K562 (cell line): ENCODE data around the gene ZCCHC24. TPM values are rescaled to one million over a fixed set of nuclear protein-coding genes. Genes with fewer than 3 reads are reported as not detected.

ENCODE experiments used
- ATAC-seq: fragments of 200-7000 bp; cut with Tn5 transposase; 3 replicates; pipeline ENCODE4 v1.9.1; 2020; ENCODE audit warnings: moderate library complexity
- BruUV-seq: library from RNA; stranded (reverse); fragments of 400-500 nt; replicated peaks from 2 replicates; lab custom pipeline; 2021; lab: Mats Ljungman, UMichigan
- CTCF ChIA-PET: fragments of 300-600 bp; formaldehyde crosslinking; extraction: SDS; loops from one replicate; lab custom pipeline; 2021; ENCODE audit warnings: low intra/inter-chr PET ratio; lab: Yijun Ruan, JAX
- POLR2A ChIA-PET: fragments of 300-600, 350-650 bp; sonication (Branson Sonifier 250); formaldehyde crosslinking; extraction: SDS; loops from one replicate; lab custom pipeline; 2021; ENCODE audit warnings: antibody characterized with exemption, inconsistent platforms; lab: Yijun Ruan, JAX
- DNase-seq, 4 experiments: peaks; one replicate each; pipeline versions ENCODE4 v3.0.0 to v3.0.0-alpha.2; 2011 to 2018; ENCODE audit warnings: low spot score in 3 of 4, mixed read lengths in 3 of 4; ENCODE audit errors: extremely low read depth in 1 of 4
- FAIRE-seq: peaks from 2 replicates; lab custom pipeline; 2011; peaks lifted over from hg19 to GRCh38; lab: Jason Lieb, UNC
- H2AFZ ChIP-seq: 2 replicates; pipeline ENCODE4 v1.6.0; 2011; ENCODE audit warnings: low read depth, low read length, control low read depth, inconsistent platforms
- H3K27ac ChIP-seq: fragments of 200-600 bp; 3 replicates; pipeline ENCODE4 v1.8.0; 2011; ENCODE audit warnings: low read depth, mild to moderate bottlenecking, control low read depth, inconsistent platforms, low read length, moderate library complexity, mixed read lengths; ENCODE audit errors: extremely low read depth
- H3K27me3 ChIP-seq, 2 experiments: fragments of 300-600 bp in 1 of 2; 2 replicates in 1 of 2; 3 replicates in 1 of 2; pipeline versions ENCODE4 v1.6.0 to v1.8.0; 2011; ENCODE audit warnings: inconsistent platforms in 2 of 2, low read length in 2 of 2, mild to moderate bottlenecking in 1 of 2, mixed read lengths in 1 of 2, moderate library complexity in 1 of 2; ENCODE audit not compliant: control insufficient read depth in 2 of 2, insufficient read depth in 2 of 2
- H3K36me3 ChIP-seq: fragments of 300-600 bp; 3 replicates; pipeline ENCODE4 v1.8.0; 2011; ENCODE audit warnings: mild to moderate bottlenecking, low read length, inconsistent platforms; ENCODE audit not compliant: control insufficient read depth, insufficient read depth
- H3K4me1 ChIP-seq, 2 experiments: fragments of 200-600 bp in 1 of 2; replicated peaks in 1 of 2; 2 replicates in 1 of 2; 3 replicates in 1 of 2; pipeline versions ENCODE4 v1.5.1 to v1.8.0; 2011; ENCODE audit warnings: inconsistent platforms in 2 of 2, low read length in 2 of 2, mild to moderate bottlenecking in 1 of 2, mixed read lengths in 1 of 2, moderate library complexity in 1 of 2; ENCODE audit not compliant: control insufficient read depth in 2 of 2, insufficient read depth in 2 of 2
- H3K4me2 ChIP-seq: 2 replicates; pipeline ENCODE4 v1.6.1; 2011; ENCODE audit warnings: low read length, control low read depth, inconsistent platforms, mixed read lengths; ENCODE audit not compliant: insufficient read depth
- H3K4me3 ChIP-seq: fragments of 200-600 bp; sonication (generic), shearing (Covaris generic); 2 replicates; pipeline ENCODE4 v1.5.1; 2016; ENCODE audit warnings: control low read depth, inconsistent platforms
- H3K79me2 ChIP-seq: fragments of 200-600 bp; 3 replicates; pipeline ENCODE4 v1.8.0; 2011; ENCODE audit warnings: low read length, inconsistent platforms; ENCODE audit not compliant: control insufficient read depth, insufficient read depth
- H3K9ac ChIP-seq, 2 experiments: 2 replicates each; pipeline versions ENCODE4 v1.6.0 to v1.6.1; 2011; ENCODE audit warnings: low read depth in 2 of 2, low read length in 2 of 2, control low read depth in 1 of 2, inconsistent platforms in 1 of 2, mild to moderate bottlenecking in 1 of 2, mixed read lengths in 1 of 2; ENCODE audit not compliant: insufficient read depth in 1 of 2
- H3K9me1 ChIP-seq: one replicate; pipeline ENCODE4 v1.6.0; 2011; ENCODE audit warnings: inconsistent platforms, mild to moderate bottlenecking, low read length, moderate library complexity; ENCODE audit not compliant: control insufficient read depth, insufficient read depth
- H3K9me3 ChIP-seq: replicated peaks from 2 replicates; pipeline ENCODE4 v1.5.1; 2011; ENCODE audit warnings: low read depth, low read length, inconsistent platforms; ENCODE audit not compliant: control insufficient read depth, insufficient read depth
- H4K20me1 ChIP-seq: replicated peaks from 2 replicates; pipeline ENCODE4 v1.6.1; 2011; ENCODE audit warnings: low read length, inconsistent platforms, mixed read lengths; ENCODE audit not compliant: control insufficient read depth, insufficient read depth
- FOXA3 ChIP-seq, 2 experiments: fragments of 450-650 bp in 1 of 2; sonication (generic) in 1 of 2; formaldehyde crosslinking; IDR thresholded peaks in 1 of 2; conservative IDR thresholded peaks in 1 of 2; 2 replicates each; pipeline versions ENCODE4 v1.4.0 to v1.8.0; 2020 to 2022; ENCODE audit warnings: mild to moderate bottlenecking in 2 of 2, missing genetic modification reagents in 1 of 2
- SMARCA5 ChIP-seq: fragments of 450-650 bp; IDR thresholded peaks from 2 replicates; pipeline ENCODE4 v1.6.1; 2016
- TGIF2 ChIP-seq: sonication (generic); formaldehyde crosslinking; IDR thresholded peaks from 2 replicates; pipeline ENCODE4 v1.8.1; 2022; ENCODE audit warnings: mild to moderate bottlenecking, missing genetic modification reagents, moderate library complexity
- WGBS: fragments of 100-300 bp; shearing (Covaris generic); methylation state at CpG from one replicate; pipeline ENCODE4 v1.1.6; 2016; ENCODE audit warnings: low coverage, mixed read lengths; ENCODE audit not compliant: insufficient coverage; ENCODE audit errors: missing lambda C conversion rate; 5-methylcytosine and 5-hydroxymethylcytosine counted together
- in situ Hi-C: fragments of 300-500 bp; cut with MboI; formaldehyde crosslinking; loops from 4 replicates; pipeline ENCODE4 v1.15.0; 2018; ENCODE audit warnings: inconsistent platforms, mixed read lengths
- intact Hi-C: fragments of 100-400 bp; cut with micrococcal nuclease; formaldehyde crosslinking; loops from 2 replicates; pipeline ENCODE4 v1.14.2; 2022
- polyA plus RNA-seq, 8 experiments: library from polyadenylated mRNA; depleted of rRNA in 4 of 8; stranded (reverse) in 5 of 8; unstranded in 3 of 8; fragments of >200 nt; fragmentation: Nextera tagmentation in 2 of 8; fragmentation: Illumina TruSeq in 1 of 8; extraction: Ambion mirVana in 2 of 8; extraction: Trizol in 1 of 8; gene quantifications; 2 replicates each; pipeline versions ENCODE4 v1.2.1 to v1.2.3, GENCODE V29; 2011 to 2014; ENCODE audit warnings: inconsistent platforms in 1 of 8, missing spikeins in 1 of 8
- total RNA-seq, 7 experiments: library from RNA; depleted of rRNA in 6 of 7; stranded (reverse); fragments of >200 nt in 6 of 7; fragmentation: Illumina TruSeq in 2 of 7; extraction: Trizol in 2 of 7; gene quantifications; 2 replicates each; pipeline versions ENCODE4 v1.2.1 to v1.2.3, GENCODE V29; 2011 to 2021; ENCODE audit warnings: low replicate concordance in 1 of 7

Gene ZCCHC24
- total and polyA plus RNA-seq, 9 of the 15 experiments (the other 6 are each of a cell fraction or from before 2014, with no cell fraction given): 0.84 to 11.0 (median 4.6) TPM

DNA sequence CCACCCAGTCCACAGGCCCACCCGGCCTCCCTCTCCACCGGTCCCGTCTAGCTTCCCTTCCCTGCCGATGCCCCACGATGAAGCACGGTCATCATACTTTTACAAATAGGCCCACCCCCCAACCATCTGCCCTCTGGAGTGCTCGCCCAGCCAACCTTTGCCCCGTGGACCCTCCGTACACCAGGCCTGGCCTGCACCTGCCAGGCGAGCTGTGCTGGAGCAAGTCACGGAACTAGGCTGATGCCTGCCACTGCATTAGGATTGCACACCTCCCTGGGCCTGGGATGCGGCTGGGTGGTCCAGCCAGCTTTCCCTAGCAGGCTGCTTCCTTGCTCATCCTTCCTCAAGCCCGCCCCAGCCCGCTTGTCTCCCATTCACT, 53.4 kb downstream of the ZCCHC24 start:
- no peaks in the 10 kb centered on the region for H3K27me3 ChIP-seq
- ATAC-seq: no peak
- CTCF ChIA-PET: interaction anchor here (2.0 kb wide), 1 partner anchor 76 kb away, joined by 5 read pairs; no protein-coding TSS in a partner anchor
- H3K9me1 ChIP-seq: peaks cover 10% of the 10 kb centered on the region
- no peaks in the 10 kb centered on the region for H3K9me3 ChIP-seq
- no peak for DNase-seq
- POLR2A ChIA-PET: interaction anchor here (0.7 to 2.6 kb wide), 5 partner anchors 8 to 77 kb away, joined by 4 to 11 read pairs (median 6); no protein-coding TSS in a partner anchor
- H3K4me2 ChIP-seq: peak overlapping the region; percentile 77
- 59% methylated on average over 14 of the region's 14 CpGs for WGBS
- H3K9ac ChIP-seq: peak overlapping the region; percentile 66 to 75; a peak in 2 of 4 replicates
- no TSS peak for BruUV-seq
- H3K4me3 ChIP-seq: no peak overlapping the region
- H3K27ac ChIP-seq: peak overlapping the region; percentile 83
- H2AFZ ChIP-seq: peak overlapping the region; percentile 90
- H3K79me2 ChIP-seq: no peaks in the 10 kb centered on the region
- H3K4me1 ChIP-seq: peaks cover 47 to 49% of the 10 kb centered on the region in 2 experiments
- in situ Hi-C loops: loop anchor here (5.0 kb wide), 1 partner anchor 80 kb away; no protein-coding TSS in a partner anchor
- TF ChIP-seq TGIF2 (no peak), SMARCA5 (0 out of 2 replicates have a peak, but pooled peaks have one; percentile 14), FOXA3 (CRISPR knock-in tag; conservative IDR thresholded peaks at IDR 0.05 in 1 of 2, IDR thresholded peaks at IDR 0.05 in 1 of 2) (0 out of 4 replicates have a peak, but pooled peaks of 1 of the 2 experiments have one; percentile 58)
- TF ChIP-seq, all 486 proteins: peak for 2
- intact Hi-C loops: loop anchor here (5.0 kb wide), 1 partner anchor 95 kb away; no protein-coding TSS in a partner anchor
- FAIRE-seq: no peak
- Histone ChIP-seq H4K20me1 (no peaks in the 10 kb centered on the region), H3K36me3 (no peaks in the 10 kb centered on the region)
